ENCODE measurements around the gene CGNL1. TPM values are rescaled to one million over a fixed set of nuclear protein-coding genes. Genes with fewer than 3 reads are reported as not detected.

The CGNL1 gene
- total RNA-seq, 1 experiment from 2014 or later = 34.6 TPM

GRCh38 chr15:57527382-57528091 is 151.2 kb downstream of the CGNL1 start:
- H4K91ac ChIP-seq (ENCODE audit: insufficient read length, low read depth, low read length) = no peak overlapping the region
- H4K8ac ChIP-seq (replicated peaks; ENCODE audit: insufficient read length, low read depth, low read length) = no peak overlapping the region
- H2BK12ac ChIP-seq (ENCODE audit: insufficient read length, low read depth, low read length) = no peak overlapping the region
- H3K27ac Mint-ChIP-seq = no peak overlapping the region; a peak in 1 of 7 replicates
- no peak overlapping the region for H3K4me3 Mint-ChIP-seq
- no peaks in the 10 kb centered on the region for H3K79me1 ChIP-seq (ENCODE audit: insufficient read depth, low read depth, low read length, poor library complexity, severe bottlenecking)
- H3K36me3 Mint-ChIP-seq (ENCODE audit: insufficient read depth in 1 of 3, low read depth in 3 of 3) = peaks cover 16 to 45% (median 40%) of the 10 kb centered on the region in 3 experiments; a peak in 5 of 7 replicates
- no peaks in the 10 kb centered on the region for H3K23me2 ChIP-seq (ENCODE audit: insufficient read length, low read depth, low read length, poor library complexity, severe bottlenecking)
- H3K23ac ChIP-seq (ENCODE audit: insufficient read length, low read depth, low read length) = no peak overlapping the region
- no peaks in the 10 kb centered on the region for H3K27me3 ChIP-seq (ENCODE audit: insufficient read depth, low read length)
- H2BK20ac ChIP-seq (ENCODE audit: low read depth, low read length, poor library complexity, severe bottlenecking) = no peak overlapping the region
- H3K18ac ChIP-seq (ENCODE audit: insufficient read length, low read depth, low read length) = no peak overlapping the region
- no peaks in the 10 kb centered on the region for H3K4me1 ChIP-seq (ENCODE audit: insufficient read depth, low read length)
- no peak overlapping the region for H3T11ph ChIP-seq (ENCODE audit: low read length)
- H3K27me3 Mint-ChIP-seq (ENCODE audit: low read depth) = no peaks in the 10 kb centered on the region
- H3K27ac ChIP-seq (ENCODE audit: insufficient read length, low read depth, low read length) = no peak overlapping the region
- no peak overlapping the region for H2BK15ac ChIP-seq (ENCODE audit: low read depth, low read length)
- H3K9me3 ChIP-seq (ENCODE audit: control insufficient read depth, low read depth, low read length) = no peaks in the 10 kb centered on the region
- H3K9ac ChIP-seq (ENCODE audit: extremely low read depth, insufficient read length, low read length) = no peak overlapping the region
- peaks cover 12 to 16% of the 10 kb centered on the region in 2 experiments for H3K4me1 Mint-ChIP-seq
- TF ChIP-seq CTCF (conservative IDR thresholded peaks at IDR 0.05) = peak; percentile 81
- DNase-seq = peak; percentile 65
- H3K4ac ChIP-seq (ENCODE audit: low read depth, low read length) = no peak overlapping the region
- H3K4me2 ChIP-seq (ENCODE audit: insufficient read depth, insufficient read length, low read length) = no peak overlapping the region
- no peak overlapping the region for H2BK5ac ChIP-seq (ENCODE audit: insufficient read length, low read length)
- no peak overlapping the region for H4K5ac ChIP-seq (ENCODE audit: insufficient read length, low read depth, low read length)
- H3K14ac ChIP-seq (ENCODE audit: insufficient read depth, low read length) = no peak overlapping the region
- H2AFZ ChIP-seq (ENCODE audit: low read length) = no peak overlapping the region
- no CpG with 5 or more reads among the region's 9 CpGs for WGBS (ENCODE audit: extremely low coverage, insufficient read length, low lambda C conversion rate)
- H2BK120ac ChIP-seq (ENCODE audit: low read depth, low read length, poor library complexity, severe bottlenecking) = no peak overlapping the region
- no peak overlapping the region for H2AK5ac ChIP-seq (ENCODE audit: insufficient read length, low read length)
- H3K9me3 Mint-ChIP-seq = no peaks in the 10 kb centered on the region
- H3K79me2 ChIP-seq (ENCODE audit: insufficient read depth, low read length) = no peaks in the 10 kb centered on the region
- H3K56ac ChIP-seq (ENCODE audit: insufficient read length, low read depth, low read length) = no peak overlapping the region
- peaks cover 3% of the 10 kb centered on the region for H4K20me1 ChIP-seq (ENCODE audit: control insufficient read depth, insufficient read depth, insufficient read length)
